ENCODE measurements around the gene RAD51B.

DNA sequence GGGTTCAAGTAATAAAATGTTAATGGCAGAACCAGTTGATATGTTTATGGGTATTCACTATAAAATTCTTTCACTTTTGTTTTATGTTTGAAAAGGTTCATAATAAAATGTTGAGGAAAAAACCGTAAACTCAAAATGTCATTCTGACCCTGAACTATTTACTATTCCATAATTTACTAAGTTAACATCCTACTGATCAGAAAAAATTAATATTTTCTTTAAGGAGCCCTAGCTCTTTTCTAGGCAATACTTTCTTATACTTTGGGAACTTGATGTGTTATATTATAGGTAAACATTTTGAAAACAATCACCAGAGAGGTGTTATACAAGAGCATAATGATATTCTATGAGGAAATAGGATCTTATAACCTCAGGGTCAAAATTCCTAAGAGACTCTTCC, 638.7 kb downstream of the RAD51B start:
- TF ChIP-seq POLR2AphosphoS5 (IDR thresholded peaks at IDR 0.05; ENCODE audit: low read depth, low read length): no peak
- TF ChIP-seq, protein P1, sequence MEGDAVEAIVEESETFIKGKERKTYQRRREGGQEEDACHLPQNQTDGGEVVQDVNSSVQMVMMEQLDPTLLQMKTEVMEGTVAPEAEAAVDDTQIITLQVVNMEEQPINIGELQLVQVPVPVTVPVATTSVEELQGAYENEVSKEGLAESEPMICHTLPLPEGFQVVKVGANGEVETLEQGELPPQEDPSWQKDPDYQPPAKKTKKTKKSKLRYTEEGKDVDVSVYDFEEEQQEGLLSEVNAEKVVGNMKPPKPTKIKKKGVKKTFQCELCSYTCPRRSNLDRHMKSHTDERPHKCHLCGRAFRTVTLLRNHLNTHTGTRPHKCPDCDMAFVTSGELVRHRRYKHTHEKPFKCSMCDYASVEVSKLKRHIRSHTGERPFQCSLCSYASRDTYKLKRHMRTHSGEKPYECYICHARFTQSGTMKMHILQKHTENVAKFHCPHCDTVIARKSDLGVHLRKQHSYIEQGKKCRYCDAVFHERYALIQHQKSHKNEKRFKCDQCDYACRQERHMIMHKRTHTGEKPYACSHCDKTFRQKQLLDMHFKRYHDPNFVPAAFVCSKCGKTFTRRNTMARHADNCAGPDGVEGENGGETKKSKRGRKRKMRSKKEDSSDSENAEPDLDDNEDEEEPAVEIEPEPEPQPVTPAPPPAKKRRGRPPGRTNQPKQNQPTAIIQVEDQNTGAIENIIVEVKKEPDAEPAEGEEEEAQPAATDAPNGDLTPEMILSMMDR (IDR thresholded peaks at IDR 0.05): no peak
- no peak for TF ChIP-seq SIN3A (IDR thresholded peaks at IDR 0.05; ENCODE audit: borderline replicate concordance, insufficient read depth, low read depth, low read length)
- TF ChIP-seq TCF7L2 (IDR thresholded peaks at IDR 0.05; ENCODE audit: low read depth, low read length): no peak
